ENCODE measurements around the gene MRPL42.
"Not testable (repeated sequence)": the region's sequence is repeated elsewhere in the genome, so short reads cannot be mapped to it uniquely, and the experiment has no call there.

MRPL42 gene

DNA sequence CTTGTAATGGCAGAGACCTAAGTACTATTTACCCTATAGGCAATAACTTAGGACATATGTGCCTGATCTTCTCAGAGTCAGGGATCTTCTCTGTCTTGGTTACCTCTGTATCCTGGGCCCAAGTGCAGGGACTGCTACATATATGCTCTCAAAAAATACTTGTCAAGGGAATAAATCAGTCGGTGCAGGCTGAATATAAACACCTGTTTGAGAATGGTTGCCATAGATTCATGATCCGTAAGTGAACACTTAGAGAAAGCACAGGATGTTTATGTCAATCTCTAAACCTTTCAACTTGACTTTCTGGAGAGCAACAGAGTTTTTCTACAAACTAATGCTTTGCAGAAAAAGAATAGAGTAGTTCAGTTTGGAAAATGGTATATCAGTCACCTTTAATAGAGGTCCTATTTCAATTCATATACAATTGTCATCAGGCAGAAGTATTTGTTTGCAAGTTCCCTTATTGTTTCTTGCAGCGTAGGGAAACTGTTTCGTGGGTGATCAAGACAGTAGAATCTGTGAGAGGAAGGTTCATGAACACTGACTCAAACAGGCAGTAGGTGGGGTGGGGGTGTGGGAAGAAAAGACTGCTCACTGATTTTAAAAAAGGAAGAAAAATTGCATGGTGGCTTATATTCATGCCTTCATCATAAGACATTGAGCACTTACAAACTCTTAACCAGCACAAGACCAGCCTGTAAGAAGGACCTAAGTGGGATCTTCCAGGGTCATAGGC, 19.6 kb upstream of the MRPL42 start:
- DNase-seq (ENCODE audit: low read depth) = no peak

DNA sequence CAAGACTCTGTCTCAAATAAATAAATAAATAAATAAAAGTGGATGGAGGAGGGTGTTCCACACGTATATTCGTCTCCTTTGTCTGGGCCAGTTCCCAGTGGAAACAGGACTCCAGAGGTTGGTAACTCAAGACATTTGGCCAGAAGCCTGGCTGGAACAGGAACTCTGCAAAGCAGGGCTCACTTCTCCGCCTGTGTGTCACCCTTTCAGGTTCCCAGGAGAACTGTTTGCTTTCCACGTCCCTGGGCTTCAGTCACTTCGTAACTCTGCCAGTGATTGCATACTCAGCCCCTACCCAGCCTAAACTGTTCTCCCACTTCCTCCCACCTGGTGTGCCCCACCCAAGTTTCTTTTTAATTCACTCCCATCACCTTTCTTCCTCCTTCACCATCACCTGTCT, 18.5 kb upstream of the MRPL42 start:
- no peak for DNase-seq (ENCODE audit: low read depth)

DNA sequence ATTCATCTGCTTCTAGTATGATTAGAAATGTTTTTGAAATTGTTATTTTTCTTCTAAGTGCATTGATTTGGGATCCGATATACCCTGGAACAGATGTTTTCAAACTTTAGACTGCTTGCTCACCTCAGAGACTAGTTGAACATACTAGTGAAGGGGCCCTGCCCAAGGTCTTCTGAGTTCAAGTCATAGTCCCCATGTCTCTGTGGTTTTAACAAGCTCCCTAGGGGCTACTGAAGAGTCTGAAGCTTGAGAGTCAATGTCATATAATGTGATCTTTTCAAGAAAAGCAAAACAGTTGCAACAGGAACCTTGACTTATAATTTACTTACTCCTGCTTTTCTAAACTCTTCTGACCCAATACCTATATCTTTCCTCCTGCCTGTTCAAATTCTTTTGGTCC, 18.0 kb upstream of the MRPL42 start:
- DNase-seq (ENCODE audit: low read depth) = no peak

DNA sequence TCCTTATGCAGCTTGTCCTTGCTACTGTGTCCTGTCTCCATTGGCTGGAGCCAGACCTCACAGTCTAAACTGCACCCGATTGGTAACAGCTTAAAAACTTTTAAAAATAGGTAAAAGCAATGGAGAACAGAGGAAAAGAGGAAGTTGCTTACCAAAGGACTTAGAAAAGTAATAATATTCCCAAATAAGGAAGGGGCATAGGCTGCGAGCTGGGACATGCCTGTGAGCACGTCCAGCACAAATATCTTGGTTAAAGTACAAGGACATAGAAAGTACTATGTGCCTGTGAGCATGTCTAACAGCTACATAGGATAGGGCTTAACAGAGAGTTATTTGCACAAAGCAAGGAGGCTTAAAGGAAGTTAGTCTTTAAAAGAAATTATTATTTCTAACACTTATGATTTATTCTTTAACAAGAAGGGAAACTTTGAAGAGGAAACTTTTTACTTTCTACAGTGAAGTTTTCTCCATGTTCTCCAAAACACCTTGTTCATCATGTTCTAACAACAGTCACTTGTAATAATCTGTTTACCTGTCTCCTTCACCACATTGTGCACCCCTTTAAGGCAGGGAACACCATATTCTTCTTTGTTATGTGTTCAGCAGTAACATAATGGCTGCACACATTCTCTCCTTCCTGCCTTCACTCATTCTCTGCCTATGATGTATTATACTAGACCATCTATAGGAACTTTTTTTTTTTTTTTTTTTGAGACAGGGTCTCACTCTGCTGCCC, 15.7 kb upstream of the MRPL42 start:
- DNase-seq (ENCODE audit: low read depth) = no peak

DNA sequence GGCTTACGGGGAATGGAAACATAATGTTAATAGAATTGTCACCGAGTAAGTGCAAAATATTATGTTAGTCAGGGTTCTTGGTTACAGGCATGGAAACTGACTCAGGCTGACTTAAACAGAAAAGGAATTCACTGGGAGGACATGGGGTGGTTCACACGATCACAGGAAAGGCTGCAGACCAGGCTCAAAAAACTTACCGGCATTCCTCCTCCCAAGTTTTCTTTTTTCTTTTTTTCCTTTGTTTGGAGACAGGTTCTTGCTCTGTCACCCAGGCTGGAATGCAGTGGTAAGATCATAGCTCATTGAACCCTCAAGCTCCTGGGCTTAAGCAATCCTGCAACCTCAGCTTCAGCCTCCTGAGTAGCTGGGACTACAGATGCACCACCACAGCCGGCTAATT, 13.7 kb upstream of the MRPL42 start:
- DNase-seq (ENCODE audit: low read depth) = peak; percentile 75

DNA sequence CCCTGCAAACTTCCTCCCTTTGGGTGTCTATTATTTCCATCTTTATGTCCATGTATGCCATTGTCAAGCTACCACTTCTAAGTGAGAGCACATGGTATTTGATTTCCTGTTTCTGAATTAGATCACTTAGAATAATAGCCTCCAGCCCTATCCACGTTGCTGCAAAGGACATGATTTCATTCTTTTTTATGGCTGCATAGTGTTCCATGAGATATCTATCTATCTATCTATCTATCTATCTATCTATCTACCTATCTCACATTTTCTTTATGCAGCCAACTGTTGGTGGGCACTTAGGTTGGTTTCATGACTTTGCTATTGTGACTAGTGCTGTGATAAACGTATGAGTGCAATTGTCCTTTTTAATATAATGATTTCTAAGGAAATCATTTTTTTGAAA, 11.2 kb upstream of the MRPL42 start:
- DNase-seq (ENCODE audit: low read depth) = no peak

DNA sequence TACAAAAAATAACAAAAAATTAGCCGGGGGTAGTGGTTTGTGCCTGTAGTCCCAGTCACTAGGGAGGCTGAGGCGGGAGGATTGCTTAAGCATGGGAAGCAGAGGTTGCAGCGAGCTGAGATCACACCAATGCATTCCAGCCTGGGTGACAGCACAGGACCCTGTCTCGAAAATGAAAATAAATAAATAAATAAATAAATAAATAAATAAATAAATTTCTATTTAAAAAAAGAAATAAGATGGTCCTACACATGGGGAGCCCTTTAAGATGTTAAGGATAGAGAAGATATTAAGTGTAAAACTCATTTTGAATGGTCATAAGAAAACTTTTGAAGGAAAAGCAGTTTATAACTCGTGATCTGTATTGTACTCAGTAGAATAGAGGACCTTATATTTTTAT, 8.2 kb upstream of the MRPL42 start:
- DNase-seq (ENCODE audit: low read depth) = no peak

DNA sequence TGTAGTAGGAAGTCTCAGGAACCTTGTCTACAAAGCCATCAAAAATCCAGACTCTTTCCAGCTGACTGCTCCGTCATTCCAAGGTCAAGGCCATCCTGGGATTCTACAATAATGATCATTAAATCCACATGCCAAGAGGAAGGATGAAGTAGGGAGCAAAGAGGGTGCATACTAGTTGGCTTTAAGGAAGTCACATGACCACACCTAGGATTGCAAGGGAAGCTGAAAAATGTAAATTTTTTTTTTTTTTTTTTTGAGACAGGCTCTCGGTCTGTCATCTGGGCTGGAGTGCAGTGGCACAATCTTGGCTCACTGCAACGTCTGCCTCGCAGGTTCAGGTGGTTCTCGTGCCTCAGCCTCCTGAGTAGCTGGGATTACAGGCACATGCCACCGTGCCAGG, 7.3 kb upstream of the MRPL42 start:
- no peak for DNase-seq (ENCODE audit: low read depth)

DNA sequence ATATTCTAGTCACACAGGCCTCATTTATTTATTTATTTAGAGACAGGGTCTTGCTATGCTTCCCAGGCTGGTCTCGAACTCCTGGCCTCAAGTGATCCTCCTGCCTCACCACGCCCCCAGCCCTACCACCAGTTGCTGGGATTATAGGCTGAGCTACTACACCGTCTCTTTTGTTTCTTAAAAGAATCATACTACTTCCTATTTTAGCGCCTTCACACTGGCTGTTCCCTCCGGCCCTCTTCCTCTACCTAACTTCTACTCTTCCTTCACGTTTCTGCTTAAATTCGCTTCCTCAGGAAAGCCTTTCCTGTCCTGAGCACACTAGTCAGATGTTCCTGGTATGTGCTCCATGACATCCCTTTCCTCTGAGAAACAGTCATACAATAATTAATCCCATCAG, 6.4 kb upstream of the MRPL42 start:
- DNase-seq (ENCODE audit: low read depth) = no peak

DNA sequence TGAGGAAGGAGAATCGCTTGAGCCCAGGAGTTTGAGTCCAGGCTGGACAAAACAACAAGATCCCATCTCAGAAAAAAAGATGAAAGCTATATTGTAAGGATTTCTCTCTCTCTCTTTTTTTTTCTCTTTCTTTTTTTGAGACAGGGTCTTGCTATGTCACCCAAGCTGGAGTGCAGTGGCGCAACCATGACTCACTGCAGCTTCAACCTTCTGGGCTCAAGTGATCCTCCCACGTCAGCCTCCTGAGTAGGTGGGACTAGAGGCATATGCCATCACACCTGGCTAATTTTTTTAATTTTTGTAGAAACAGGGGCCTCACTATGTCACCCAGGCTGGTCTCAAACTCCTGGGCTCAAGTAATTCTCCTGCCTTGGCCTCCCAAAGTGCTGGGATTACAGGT, 5.8 kb upstream of the MRPL42 start:
- no peak for DNase-seq (ENCODE audit: low read depth)

DNA sequence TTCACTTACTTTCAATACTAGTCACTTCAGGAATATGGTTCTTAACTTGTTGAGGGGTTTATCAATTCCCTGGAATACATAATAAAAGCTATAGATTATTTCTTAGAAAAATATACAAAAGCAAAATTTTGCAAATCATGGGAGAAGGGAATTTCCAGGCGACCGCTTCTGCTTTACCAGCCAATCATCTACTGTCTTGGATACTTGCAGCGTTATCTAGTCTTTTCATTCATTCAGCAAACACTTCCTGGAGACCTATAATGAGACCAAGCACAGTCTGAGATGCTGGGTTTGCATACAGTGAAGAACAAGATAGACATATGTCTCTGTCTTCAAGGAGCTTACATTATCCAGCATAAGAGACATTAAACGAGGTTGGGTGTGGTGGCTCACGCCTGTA, 1.5 kb upstream of the MRPL42 start:
- DNase-seq (ENCODE audit: low read depth) = no peak

DNA sequence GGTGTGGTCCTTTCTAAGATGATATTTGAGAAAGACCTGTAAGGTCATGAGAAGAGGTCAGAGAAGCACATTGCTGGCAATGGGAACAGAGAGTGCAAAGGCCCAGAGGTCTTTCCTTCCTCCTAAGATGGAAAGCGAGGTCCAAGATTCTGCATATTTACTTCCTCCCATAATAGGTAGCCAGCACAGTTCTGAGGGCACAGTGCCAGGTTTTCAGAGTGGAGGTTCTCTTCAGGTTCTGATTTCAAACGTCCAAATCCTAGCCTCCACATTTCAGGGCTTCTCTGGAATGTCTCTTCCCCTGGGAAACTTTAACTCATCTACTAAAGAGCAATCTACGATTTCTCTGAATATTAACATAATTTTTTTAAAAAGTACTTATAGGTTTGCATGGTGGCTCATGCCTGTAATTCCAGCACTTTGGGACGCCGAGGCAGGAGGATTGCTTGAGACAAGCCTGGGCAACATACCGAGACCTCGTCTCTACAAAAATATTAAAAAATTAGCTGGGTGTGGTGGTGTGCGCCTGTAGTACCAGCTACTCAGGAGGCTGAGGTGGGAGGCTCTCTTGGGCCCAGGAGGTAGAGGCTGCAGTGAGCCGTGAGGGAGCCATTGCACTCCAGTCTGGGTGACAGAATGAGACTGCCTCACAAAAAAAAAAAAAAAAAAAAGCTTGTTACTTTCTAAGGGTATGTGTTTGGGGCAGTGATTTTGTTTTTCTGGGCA, 526 bp upstream of the MRPL42 start:
- no peak for DNase-seq (ENCODE audit: low read depth)

DNA sequence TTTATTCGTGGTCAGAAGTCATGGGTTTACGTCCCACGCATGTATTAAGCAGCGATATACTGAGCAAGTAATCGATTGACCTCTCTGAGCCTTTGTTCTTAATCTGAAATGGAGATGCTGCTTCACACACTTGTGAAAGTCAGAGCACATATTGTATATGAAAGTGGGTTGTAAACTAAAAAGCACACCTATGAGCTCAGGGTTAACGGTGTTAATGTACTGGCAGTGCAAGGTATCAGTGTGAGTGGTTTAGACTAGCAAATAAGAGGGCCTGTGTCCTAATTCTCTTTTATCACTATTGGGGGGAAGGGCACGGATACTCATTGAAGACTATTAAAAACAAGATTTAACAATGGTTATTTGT, 676 bp downstream of the MRPL42 start:
- DNase-seq (ENCODE audit: low read depth) = no peak

DNA sequence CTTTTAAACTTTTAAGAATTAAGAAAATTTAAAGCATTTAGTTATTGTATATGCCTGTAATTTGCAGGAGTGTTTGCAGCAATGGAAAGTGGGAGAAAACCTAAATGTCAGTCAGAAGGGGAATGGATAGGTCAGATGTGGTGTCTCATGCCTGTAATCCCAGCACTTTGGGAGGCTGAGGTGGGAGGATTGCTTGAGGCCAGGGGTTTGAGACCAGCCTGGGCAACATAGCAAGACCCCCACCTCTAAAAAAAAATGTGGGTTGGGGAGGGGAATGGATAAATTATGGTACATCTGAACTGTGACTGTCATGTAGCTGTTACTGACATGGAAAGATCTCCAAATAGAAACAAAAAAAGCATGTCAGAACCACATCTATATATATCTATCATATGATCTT, 2.1 kb downstream of the MRPL42 start:
- DNase-seq (ENCODE audit: low read depth) = no peak

DNA sequence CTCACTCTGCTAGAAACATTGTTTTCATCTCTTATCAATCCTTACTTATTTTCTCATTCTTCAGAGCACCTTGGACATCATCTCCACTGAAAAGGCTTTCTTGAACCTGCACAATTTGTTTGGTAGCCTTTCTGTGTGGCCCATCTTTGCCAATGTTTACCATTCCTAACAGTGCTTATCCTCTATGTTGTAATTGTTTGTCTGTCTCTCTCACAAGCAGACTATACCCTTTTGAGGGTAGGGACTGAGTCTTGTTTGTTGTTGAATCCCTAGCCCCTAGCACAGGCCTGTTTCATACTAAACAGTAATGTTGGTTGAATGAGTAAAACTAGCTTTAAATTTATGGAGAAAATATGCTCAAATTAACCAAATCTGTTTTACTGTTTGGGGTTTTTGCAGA, 9.2 kb downstream of the MRPL42 start:
- no peak for DNase-seq (ENCODE audit: low read depth)

DNA sequence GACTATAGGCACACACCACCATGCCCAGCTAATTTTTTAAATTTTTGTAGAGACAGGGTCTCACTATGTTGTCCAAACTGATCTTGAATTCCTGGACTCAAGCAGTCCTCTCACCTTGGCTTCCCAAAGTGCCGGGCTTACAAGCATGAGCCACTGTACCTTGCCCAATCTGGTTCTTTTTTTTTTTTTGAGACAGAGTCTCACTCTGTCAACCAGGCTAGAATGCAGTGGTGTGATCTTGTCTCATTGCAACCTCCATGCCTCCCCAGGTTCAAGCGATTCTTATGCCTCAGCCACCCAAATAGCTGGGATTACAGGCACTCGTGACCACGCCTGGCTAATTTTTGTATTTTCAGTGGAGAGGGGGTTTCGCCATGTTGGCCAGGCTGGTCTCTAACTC, 15.4 kb downstream of the MRPL42 start:
- no peak for DNase-seq (ENCODE audit: low read depth)

DNA sequence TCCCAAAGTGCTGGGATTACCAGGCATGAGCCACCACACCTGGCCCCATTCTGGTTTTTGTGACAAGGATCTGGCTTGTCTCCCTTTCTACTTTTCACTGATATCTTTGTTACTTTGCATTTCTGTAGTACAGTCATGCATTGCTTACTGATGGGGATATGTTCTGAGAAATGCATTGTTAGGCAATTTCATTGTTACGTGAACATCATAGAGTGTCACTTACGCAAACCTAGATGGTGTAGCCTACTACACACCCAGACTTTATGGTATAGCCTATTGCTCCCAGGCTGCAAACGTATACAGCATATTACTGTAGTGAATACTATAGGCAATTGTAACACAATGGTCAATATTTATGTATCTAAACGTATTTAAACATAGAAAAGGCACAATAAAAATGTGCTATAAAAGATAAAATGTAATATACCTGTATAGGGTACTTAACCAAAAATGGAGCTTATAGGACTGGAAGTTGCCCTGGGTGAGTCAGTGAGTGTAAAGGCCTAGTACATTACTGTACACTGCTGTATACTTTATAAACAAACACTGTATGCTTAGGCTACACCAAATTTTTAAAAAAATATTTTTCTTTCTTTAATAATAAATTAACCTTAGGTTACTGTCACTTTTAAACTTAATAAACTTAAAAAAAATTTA, 16.0 kb downstream of the MRPL42 start:
- peak; percentile 40 for DNase-seq (ENCODE audit: low read depth)

DNA sequence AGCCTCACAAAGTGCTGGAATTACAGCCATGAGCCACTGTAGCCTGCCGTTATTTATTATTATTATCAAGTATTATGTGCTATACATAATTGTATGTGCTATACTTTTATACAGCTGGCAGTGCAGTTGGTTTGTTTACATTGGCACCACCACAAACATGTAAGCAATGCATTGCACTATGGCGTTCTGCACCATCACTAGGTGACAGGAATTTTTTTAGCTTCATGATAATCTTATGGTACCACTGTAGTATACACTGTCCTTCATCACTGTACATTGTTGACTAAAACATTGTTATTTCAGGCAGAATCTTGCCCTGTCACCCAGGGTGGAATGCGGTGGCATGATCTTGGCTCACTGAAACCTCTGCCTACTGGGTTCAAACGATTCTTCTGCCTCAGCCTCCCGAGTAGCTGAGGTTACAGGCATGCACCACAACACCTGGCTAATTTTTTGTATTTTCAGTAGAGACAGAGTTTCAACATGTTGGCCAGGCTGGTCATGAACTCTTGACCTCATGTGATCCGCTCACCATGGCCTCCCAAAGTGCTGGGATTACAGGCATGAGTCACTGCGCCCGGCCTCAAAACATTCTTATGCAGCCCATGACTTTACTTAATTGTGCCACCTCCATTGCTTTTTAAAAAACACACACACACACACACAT, 17.1 kb downstream of the MRPL42 start:
- DNase-seq (ENCODE audit: low read depth) = peak; percentile 82

DNA sequence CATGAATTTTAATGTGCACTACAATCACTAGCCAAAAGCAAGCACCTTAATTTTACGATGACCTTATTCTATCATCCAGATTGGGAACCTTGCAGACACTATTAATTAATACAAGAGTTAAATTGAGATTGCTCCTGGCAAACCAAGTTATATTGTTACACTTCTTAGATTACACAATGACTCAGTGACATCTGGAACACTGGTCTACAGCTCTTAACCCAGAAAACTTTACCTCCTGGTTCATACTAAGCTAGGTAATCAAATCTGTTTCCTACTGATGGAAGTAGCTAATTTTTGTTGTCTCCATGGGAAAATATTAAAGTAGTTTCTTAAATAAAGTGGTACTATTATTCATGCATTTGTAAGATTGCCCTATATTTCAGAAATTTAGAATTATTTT, 25.5 kb downstream of the MRPL42 start:
- not testable (repeated sequence) for DNase-seq (ENCODE audit: low read depth)

DNA sequence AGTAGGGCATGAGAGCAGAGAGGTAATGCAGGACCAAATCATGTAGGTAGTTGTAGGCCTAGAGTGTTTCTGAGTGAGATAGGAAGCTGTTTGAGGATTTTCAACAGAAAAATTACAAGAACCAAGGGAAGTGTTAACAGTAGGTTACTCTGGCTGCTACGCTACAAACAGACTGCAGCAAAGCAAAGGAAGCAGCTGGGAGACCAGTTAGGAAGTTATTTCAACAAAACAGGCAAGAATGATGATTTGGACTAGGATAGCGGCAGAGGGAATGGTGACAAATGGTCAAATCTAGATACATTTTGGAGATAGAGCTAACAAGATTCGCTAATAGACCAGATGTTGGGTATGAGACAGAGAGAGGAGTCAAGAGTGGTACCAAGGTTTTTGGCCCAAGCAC, 26.8 kb downstream of the MRPL42 start:
- no peak for DNase-seq (ENCODE audit: low read depth)

DNA sequence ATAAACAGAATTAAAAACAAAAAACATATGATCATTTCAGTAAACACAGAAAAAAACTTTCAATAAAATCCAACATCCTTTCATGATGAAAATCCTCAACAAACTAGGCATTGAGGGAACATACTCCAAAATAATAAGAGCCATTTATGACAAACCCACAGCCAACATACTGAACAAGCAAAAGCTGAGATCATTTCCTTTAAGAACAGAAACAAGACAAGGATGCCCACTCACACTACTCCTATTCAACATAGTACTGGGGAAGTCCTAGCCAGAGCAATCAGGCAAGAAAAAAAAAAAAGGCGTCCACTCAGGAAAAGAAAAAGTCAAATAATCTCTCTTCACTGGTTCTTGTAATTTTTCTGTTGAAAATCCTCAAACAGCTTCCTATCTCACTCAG, 30.1 kb downstream of the MRPL42 start:
- no peak for DNase-seq (ENCODE audit: low read depth)

DNA sequence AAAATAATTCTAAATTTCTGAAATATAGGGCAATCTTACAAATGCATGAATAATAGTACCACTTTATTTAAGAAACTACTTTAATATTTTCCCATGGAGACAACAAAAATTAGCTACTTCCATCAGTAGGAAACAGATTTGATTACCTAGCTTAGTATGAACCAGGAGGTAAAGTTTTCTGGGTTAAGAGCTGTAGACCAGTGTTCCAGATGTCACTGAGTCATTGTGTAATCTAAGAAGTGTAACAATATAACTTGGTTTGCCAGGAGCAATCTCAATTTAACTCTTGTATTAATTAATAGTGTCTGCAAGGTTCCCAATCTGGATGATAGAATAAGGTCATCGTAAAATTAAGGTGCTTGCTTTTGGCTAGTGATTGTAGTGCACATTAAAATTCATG, 31.5 kb downstream of the MRPL42 start:
- DNase-seq (ENCODE audit: low read depth) = not testable (repeated sequence)

Data from ELR (cell line).